ENCODE data around the gene PTGR1. TPM values are rescaled to one million over a fixed set of nuclear protein-coding genes. Genes with fewer than 3 reads are reported as not detected.

PTGR1 gene
- total and polyA plus RNA-seq, 4 experiments from 2014 or later = 0.36 to 0.55 (median 0.47) TPM; not detected in 1

GRCh38 chr9:111524731-111525055, 74.8 kb downstream of the PTGR1 start:
- Histone ChIP-seq H3K27me3 (ENCODE audit: insufficient read depth, low read length) (no peaks in the 10 kb centered on the region), H3K27ac (ENCODE audit: low read depth, low read length) (peak overlapping the region; percentile 74), H3K4me3 (ENCODE audit: low read length in 2 of 2) (peak overlapping the region; percentile 54 to 87), H3K9me3 (ENCODE audit: control insufficient read depth in 1 of 2, low read length in 2 of 2) (no peaks in the 10 kb centered on the region), H3K4me1 (ENCODE audit: insufficient read depth, low read length) (peaks cover 9% of the 10 kb centered on the region), H3K36me3 (ENCODE audit: insufficient read depth, low read length) (no peaks in the 10 kb centered on the region)
- peak overlapping the region; percentile 95 to 99 (median 96) for H3K4me3 Mint-ChIP-seq
- peaks cover 0 to 6% of the 10 kb centered on the region in 2 donors for H3K27me3 Mint-ChIP-seq
- POLR2A ChIA-PET (ENCODE audit: partially characterized antibody) = interaction anchor here (1.2 to 2.7 kb wide), 3 partner anchors 38 to 107 kb away, joined by 3 to 22 read pairs (median 10); partner anchors contain the start of genes DNAJC25 and ECPAS
- CTCF ChIA-PET (ENCODE audit: partially characterized antibody) = no interaction called here
- DNase-seq = no peak
- H3K27ac Mint-ChIP-seq = peak overlapping the region; percentile 86 to 100 (median 95)
- peaks cover 8 to 28% of the 10 kb centered on the region in 2 donors for H3K36me3 Mint-ChIP-seq
- intact Hi-C loops (cut with micrococcal nuclease) = loop anchor here (1.0 to 10.0 kb wide), 3 partner anchors 40 to 809 kb away; partner anchors contain the start of genes ECPAS, PTBP3 and PTGR1
- H3K4me1 Mint-ChIP-seq = peaks cover 21 to 27% (median 21%) of the 10 kb centered on the region in 4 donors
- peaks cover 0 to 2% (median 0%) of the 10 kb centered on the region in 8 donors for H3K9me3 Mint-ChIP-seq

- H3K36me3 ChIP-seq (ENCODE audit: insufficient read depth, low read length) = no peaks in the 10 kb centered on the region
- CTCF ChIA-PET (ENCODE audit: partially characterized antibody) = interaction anchor here (0.9 kb wide), 1 partner anchor 10 kb away, joined by 3 read pairs; no protein-coding TSS in a partner anchor
Measured at GRCh38 chr9:111516061-111516465, 83.4 kb downstream of the PTGR1 start.

GRCh38 chr9:111514967-111515366, 84.5 kb downstream of the PTGR1 start:
- H3K4me1 Mint-ChIP-seq = no peaks in the 10 kb centered on the region
- H3K36me3 Mint-ChIP-seq = no peaks in the 10 kb centered on the region
- H3K27me3 ChIP-seq (ENCODE audit: insufficient read depth, low read length) = no peaks in the 10 kb centered on the region
- CTCF ChIA-PET (ENCODE audit: partially characterized antibody) = no interaction called here
- no peaks in the 10 kb centered on the region for H3K4me1 ChIP-seq (ENCODE audit: insufficient read depth, low read length)
- intact Hi-C loops (cut with micrococcal nuclease) = no loop called here
- no peak overlapping the region for H3K27ac Mint-ChIP-seq
- no peaks in the 10 kb centered on the region for H3K36me3 ChIP-seq (ENCODE audit: insufficient read depth, low read length)
- no peaks in the 10 kb centered on the region for H3K9me3 ChIP-seq (ENCODE audit: control insufficient read depth in 1 of 2, low read length in 2 of 2)
- no peak overlapping the region for H3K27ac ChIP-seq (ENCODE audit: low read depth, low read length)
- POLR2A ChIA-PET (ENCODE audit: partially characterized antibody) = no interaction called here
- peaks cover 0 to 5% of the 10 kb centered on the region in 2 donors for H3K27me3 Mint-ChIP-seq
- no peak overlapping the region for H3K4me3 ChIP-seq (ENCODE audit: low read length in 2 of 2)
- H3K4me3 Mint-ChIP-seq = no peak overlapping the region
- DNase-seq = no peak
- peaks cover 0 to 16% (median 11%) of the 10 kb centered on the region in 8 donors for H3K9me3 Mint-ChIP-seq

More at GRCh38 chr9:111516061-111516465, 83.4 kb downstream of the PTGR1 start:
- H3K9me3 Mint-ChIP-seq = peaks cover 0 to 10% (median 7%) of the 10 kb centered on the region in 8 donors
- H3K9me3 ChIP-seq (ENCODE audit: control insufficient read depth in 1 of 2, low read length in 2 of 2) = no peaks in the 10 kb centered on the region
- POLR2A ChIA-PET (ENCODE audit: partially characterized antibody) = interaction anchor here (0.7 kb wide), 1 partner anchor 10 kb away, joined by 4 read pairs; no protein-coding TSS in a partner anchor
- no peaks in the 10 kb centered on the region for H3K4me1 ChIP-seq (ENCODE audit: insufficient read depth, low read length)
- no peak overlapping the region for H3K4me3 ChIP-seq (ENCODE audit: low read length in 2 of 2)
- H3K27ac ChIP-seq (ENCODE audit: low read depth, low read length) = no peak overlapping the region
- H3K4me3 Mint-ChIP-seq = no peak overlapping the region
- no peaks in the 10 kb centered on the region for H3K36me3 Mint-ChIP-seq
- no peaks in the 10 kb centered on the region for H3K4me1 Mint-ChIP-seq
- intact Hi-C loops (cut with micrococcal nuclease) = no loop called here
- no peak overlapping the region for H3K27ac Mint-ChIP-seq
- no peaks in the 10 kb centered on the region for H3K27me3 ChIP-seq (ENCODE audit: insufficient read depth, low read length)
- H3K27me3 Mint-ChIP-seq = peaks cover 3% of the 10 kb centered on the region in 2 donors
- DNase-seq = no peak

Other genes starting within 250 kb of the PTGR1 start
- gene ECPAS, start 115.3 kb downstream of the PTGR1 start, total RNA-seq = 10 to 100 TPM; 77.6 to 80.3 TPM
- 10 to 100 TPM in 1 of 2 donors, 1 to 10 TPM in 1; 9.6 to 19.7 TPM for gene ECPAS, start 115.3 kb downstream of the PTGR1 start, polyA plus RNA-seq
- 10 to 100 TPM; 17.6 to 22.9 TPM for gene ZNF483, start 74.5 kb downstream of the PTGR1 start, total RNA-seq
- 1 to 10 TPM; 4.9 to 7.9 TPM for gene ZNF483, start 74.5 kb downstream of the PTGR1 start, polyA plus RNA-seq
- 1 to 10 TPM; 5.1 to 5.6 TPM for gene DNAJC25, start 31.7 kb upstream of the PTGR1 start, total RNA-seq
- 1 to 10 TPM; 1.9 to 2.6 TPM for gene DNAJC25, start 31.7 kb upstream of the PTGR1 start, polyA plus RNA-seq
- 10 to 100 TPM in 1 of 2 experiments, 1 to 10 TPM in 1; 9.8 to 12.4 TPM for gene GNG10, start 62.0 kb upstream of the PTGR1 start, total RNA-seq
- gene GNG10, start 62.0 kb upstream of the PTGR1 start, polyA plus RNA-seq = 10 to 100 TPM; 28.0 to 37.5 TPM
- gene SHOC1, start 195.3 kb upstream of the PTGR1 start, total RNA-seq = not detected
- gene SHOC1, start 195.3 kb upstream of the PTGR1 start, polyA plus RNA-seq = under 1 TPM in 1 of 2 donors, not detected in 1; 0.13 TPM

Data from CD4-positive, alpha-beta memory T cell (primary cell).